ENCODE measurements around the gene LAMC2.

The LAMC2 gene

GRCh38 chr1:183168308-183168707 lies 17.8 kb upstream of the LAMC2 start:
- no peak for DNase-seq (ENCODE audit: low read depth)

- DNase-seq (ENCODE audit: low read depth): no peak
These were observed 12.2 kb upstream of the LAMC2 start for GRCh38 chr1:183173828-183174227.

- DNase-seq (ENCODE audit: low read depth): no peak
These were observed 10.4 kb upstream of the LAMC2 start for GRCh38 chr1:183175631-183176030.

- DNase-seq (ENCODE audit: low read depth): no peak
These were observed 7.5 kb upstream of the LAMC2 start for GRCh38 chr1:183178545-183178944.

- no peak for DNase-seq (ENCODE audit: low read depth)
These were observed 7.0 kb upstream of the LAMC2 start for GRCh38 chr1:183179033-183179432.

GRCh38 chr1:183180218-183180617 lies 5.8 kb upstream of the LAMC2 start:
- DNase-seq (ENCODE audit: low read depth): no peak

GRCh38 chr1:183180634-183181056 lies 5.4 kb upstream of the LAMC2 start:
- no peak for DNase-seq (ENCODE audit: low read depth)

GRCh38 chr1:183186841-183187240 lies 777 bp downstream of the LAMC2 start:
- DNase-seq (ENCODE audit: low read depth): no peak

- DNase-seq (ENCODE audit: low read depth): no peak
These were observed 2.2 kb downstream of the LAMC2 start for GRCh38 chr1:183188240-183188639.

- DNase-seq (ENCODE audit: low read depth): no peak
These were observed 5.8 kb downstream of the LAMC2 start for GRCh38 chr1:183191833-183192232.

GRCh38 chr1:183193963-183194525 lies 8.0 kb downstream of the LAMC2 start:
- no peak for DNase-seq (ENCODE audit: low read depth)

- DNase-seq (ENCODE audit: low read depth): no peak
These were observed 8.6 kb downstream of the LAMC2 start for GRCh38 chr1:183194527-183195141.

GRCh38 chr1:183195142-183195574 lies 9.1 kb downstream of the LAMC2 start:
- DNase-seq (ENCODE audit: low read depth): no peak

- DNase-seq (ENCODE audit: low read depth): no peak
These were observed 11.7 kb downstream of the LAMC2 start for GRCh38 chr1:183197762-183198161.

- DNase-seq (ENCODE audit: low read depth): no peak
These were observed 12.4 kb downstream of the LAMC2 start for GRCh38 chr1:183198463-183198862.

- no peak for DNase-seq (ENCODE audit: low read depth)
These were observed 13.2 kb downstream of the LAMC2 start for GRCh38 chr1:183199304-183199703.

GRCh38 chr1:183200451-183200850 lies 14.4 kb downstream of the LAMC2 start:
- no peak for DNase-seq (ENCODE audit: low read depth)

GRCh38 chr1:183203094-183203493 lies 17.0 kb downstream of the LAMC2 start:
- no peak for DNase-seq (ENCODE audit: low read depth)

- no peak for DNase-seq (ENCODE audit: low read depth)
These were observed 19.2 kb downstream of the LAMC2 start for GRCh38 chr1:183205196-183205781.

GRCh38 chr1:183206538-183207122 lies 20.6 kb downstream of the LAMC2 start:
- DNase-seq (ENCODE audit: low read depth): no peak

- DNase-seq (ENCODE audit: low read depth): no peak
These were observed 23.6 kb downstream of the LAMC2 start for GRCh38 chr1:183209533-183210158.

- no peak for DNase-seq (ENCODE audit: low read depth)
These were observed 24.6 kb downstream of the LAMC2 start for GRCh38 chr1:183210681-183211080.

- no peak for DNase-seq (ENCODE audit: low read depth)
These were observed 26.8 kb downstream of the LAMC2 start for GRCh38 chr1:183212870-183213269.

Measured in stimulated activated CD8-positive, alpha-beta memory T cell treated with anti-CD3 and anti-CD28 coated beads, Interleukin-7, amount 100 ng/mL, for 24 hours (primary cell).